ENCODE results near the gene CACNA1C.
A peak's percentile ranks its signal among the peaks of the same experiment; 100 is the strongest.

The CACNA1C gene

GRCh38 chr12:2553388-2554126 lies 500.8 kb downstream of the CACNA1C start:
- ATAC-seq (no peak), DNase-seq (no peak)

DNA sequence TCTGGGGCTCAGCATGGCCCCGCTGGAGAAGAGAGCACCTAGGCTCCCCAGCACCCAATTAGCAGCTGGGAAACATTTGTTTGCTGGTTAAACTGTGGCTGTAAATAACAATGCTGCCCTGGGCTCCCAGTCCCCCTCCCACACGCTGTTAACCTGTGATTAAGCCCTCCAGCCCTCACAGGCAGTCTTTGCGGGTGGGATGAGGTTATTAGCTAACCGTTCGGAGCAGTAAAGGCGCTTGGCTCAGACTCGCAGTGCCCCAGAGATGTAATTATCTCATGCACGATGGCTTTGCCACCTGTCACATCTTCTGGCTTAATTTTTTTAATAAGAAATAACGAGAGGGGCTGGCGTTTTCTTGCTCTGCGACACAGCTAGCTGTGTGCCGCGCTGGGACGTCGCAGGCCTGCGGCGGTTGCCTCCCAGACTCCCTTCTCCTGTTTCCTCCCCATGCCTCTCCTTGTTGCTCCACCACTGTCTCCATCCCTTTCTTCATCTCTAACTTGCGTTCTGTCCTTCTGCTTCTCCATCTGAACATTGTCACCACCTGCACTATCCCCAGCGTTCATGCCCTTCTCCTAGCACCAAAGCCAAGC lies 502.8 kb downstream of the CACNA1C start:
- ATAC-seq (no peak), DNase-seq (no peak)

- DNase-seq (no peak), ATAC-seq (no peak)
These were observed 504.8 kb downstream of the CACNA1C start for GRCh38 chr12:2557597-2557996.

- no peak for DNase-seq
- ATAC-seq, result no peak
These were observed 507.1 kb downstream of the CACNA1C start for GRCh38 chr12:2559931-2560330.

DNA sequence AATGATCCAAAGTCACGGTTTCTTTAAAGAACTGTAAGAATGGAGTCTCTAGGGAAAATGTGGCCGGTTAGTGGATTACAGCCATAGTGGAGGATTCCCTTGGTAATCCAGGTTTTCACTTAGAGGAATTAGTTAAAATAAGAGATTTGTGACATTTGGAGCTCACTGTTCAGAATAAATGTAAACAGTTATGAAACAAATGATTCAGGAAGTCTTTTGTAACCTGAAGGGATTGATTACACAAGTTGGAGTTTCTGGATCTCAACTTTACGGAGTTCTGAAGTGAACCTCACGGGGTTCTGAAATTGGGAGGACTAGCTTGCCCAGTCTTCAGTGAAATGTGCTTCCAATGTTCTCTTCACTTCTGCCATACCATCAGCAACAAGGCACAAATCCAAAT lies 507.6 kb downstream of the CACNA1C start:
- no peak for ATAC-seq
- DNase-seq, result no peak

DNA sequence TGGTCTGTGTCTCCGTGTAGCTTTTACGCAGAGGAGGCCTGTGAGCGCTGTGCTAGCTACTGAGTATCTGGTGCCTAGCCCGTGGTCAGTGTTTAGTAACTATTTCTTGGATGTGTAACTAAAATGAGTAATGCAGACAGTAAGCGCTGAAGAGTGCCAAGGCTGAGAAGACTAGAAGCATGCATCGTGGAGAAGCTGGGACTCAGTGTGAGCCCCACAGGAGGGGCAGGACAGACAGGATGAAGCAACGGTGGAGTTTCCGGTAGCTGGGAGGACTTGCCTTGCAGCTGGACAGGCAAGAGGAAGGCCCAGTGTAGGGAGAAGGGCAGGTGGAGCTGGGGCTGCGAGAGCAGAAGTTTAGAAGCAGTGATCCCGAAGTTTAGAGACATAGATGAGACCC lies 508.6 kb downstream of the CACNA1C start:
- ATAC-seq (no peak), DNase-seq (no peak)

- ATAC-seq (no peak), DNase-seq (no peak)
These were observed 509.6 kb downstream of the CACNA1C start for GRCh38 chr12:2562400-2562799.

DNA sequence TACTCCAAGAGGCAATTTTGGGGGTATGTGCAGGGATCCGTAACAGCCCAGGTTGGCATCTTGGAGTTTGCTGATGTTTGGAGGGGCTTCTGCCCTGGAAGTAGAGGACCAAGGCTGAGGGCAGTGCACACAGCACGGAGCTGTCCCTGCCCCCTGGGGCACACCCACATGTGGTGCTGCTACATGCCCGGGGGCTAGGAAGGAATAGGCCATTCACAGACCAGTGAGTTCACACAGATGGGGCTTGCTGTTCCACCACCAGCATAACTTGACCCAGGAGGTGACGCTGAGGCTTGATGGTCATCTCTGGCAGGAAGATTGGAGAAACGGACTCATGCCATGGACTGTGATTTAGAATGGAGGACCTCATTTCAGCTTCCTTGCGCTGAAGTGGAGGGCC lies 510.9 kb downstream of the CACNA1C start:
- DNase-seq, result no peak
- no peak for ATAC-seq

- no peak for ATAC-seq
- no peak for DNase-seq
These were observed 513.4 kb downstream of the CACNA1C start for GRCh38 chr12:2566161-2566560.

GRCh38 chr12:2567711-2568110 lies 514.9 kb downstream of the CACNA1C start:
- ATAC-seq, result no peak
- DNase-seq, result no peak

DNA sequence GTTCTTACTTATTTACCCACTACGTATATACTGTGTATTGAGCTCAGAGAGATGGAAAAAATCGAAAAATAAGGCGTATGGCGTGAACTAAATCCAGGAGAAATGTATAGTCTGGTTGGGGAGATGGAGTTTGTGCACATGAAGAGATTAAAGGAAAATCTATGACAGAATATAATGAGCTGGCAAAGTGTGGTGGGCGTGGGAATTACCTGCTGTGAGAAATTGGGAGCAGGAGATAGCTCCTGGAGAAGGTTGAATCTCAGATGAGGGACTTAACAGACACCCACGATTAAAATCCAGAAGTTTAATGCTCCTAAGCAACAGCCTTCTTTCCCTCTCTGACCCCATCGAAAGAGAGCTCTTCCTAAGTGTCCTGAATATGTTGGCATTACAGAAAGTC lies 517.8 kb downstream of the CACNA1C start:
- ATAC-seq (no peak), DNase-seq (no peak)

DNA sequence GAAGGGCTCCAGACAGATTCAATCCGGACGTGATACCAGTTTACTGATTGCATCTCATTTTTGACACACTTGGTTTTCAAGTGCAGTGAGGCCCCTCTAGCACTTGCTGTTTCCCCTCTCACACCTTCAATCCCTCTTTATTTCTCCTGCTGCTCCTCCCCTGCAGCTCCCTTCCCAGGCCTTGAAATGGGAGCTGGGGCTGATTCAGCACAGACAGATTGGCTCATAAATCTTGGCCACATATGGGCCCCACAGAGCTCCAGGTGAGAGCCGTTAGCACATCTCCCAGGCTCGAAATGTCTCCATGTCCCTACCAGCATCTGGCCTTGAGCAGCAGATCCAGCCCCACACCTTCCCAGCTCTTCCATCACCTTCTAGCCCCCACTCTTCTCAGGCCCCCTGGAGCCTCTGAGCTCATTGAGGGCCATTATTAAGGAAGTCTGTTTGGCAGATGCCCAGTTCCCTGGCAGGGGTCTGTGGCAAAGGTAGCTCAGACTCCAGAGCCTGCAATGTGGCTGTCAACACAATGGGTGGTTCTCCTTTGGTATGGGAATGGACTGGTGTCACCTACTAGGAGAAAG lies 521.7 kb downstream of the CACNA1C start:
- ATAC-seq, result no peak

GRCh38 chr12:2575245-2575644 lies 522.5 kb downstream of the CACNA1C start:
- DNase-seq (no peak), ATAC-seq (no peak)

More for the DNA sequence above, 521.7 kb downstream of the CACNA1C start:
- no peak for DNase-seq

DNA sequence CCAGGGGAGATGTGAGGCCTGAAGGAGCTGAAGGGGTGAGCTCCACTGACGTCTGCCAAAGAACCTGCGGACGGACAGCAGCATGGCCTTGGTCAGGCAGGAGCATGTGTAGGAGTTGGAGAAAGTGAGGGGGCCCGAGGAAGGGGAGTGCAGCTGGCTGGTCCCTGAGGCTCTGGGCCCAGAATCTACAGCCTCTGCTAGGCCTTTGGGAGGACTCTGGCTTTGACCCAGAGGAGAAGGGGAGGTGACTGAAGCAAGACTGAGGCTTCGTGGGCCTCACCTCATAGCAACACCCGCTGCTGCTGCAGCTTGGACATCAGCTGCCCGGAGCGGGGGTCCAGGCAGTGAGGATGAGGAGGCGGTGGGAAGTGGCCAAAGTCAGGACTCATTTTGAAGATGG lies 525.4 kb downstream of the CACNA1C start:
- ATAC-seq, result no peak
- DNase-seq, result no peak

- ATAC-seq (no peak), DNase-seq (no peak)
These were observed 526.0 kb downstream of the CACNA1C start for GRCh38 chr12:2578772-2579171.

GRCh38 chr12:2580821-2581220 lies 528.0 kb downstream of the CACNA1C start:
- DNase-seq (no peak), ATAC-seq (no peak)

- ATAC-seq, result no peak
These were observed 528.7 kb downstream of the CACNA1C start for GRCh38 chr12:2581293-2582045.

GRCh38 chr12:2582631-2583030 lies 529.8 kb downstream of the CACNA1C start:
- DNase-seq (no peak), ATAC-seq (no peak)

More at GRCh38 chr12:2581293-2582045, 528.7 kb downstream of the CACNA1C start:
- DNase-seq, result no peak

DNA sequence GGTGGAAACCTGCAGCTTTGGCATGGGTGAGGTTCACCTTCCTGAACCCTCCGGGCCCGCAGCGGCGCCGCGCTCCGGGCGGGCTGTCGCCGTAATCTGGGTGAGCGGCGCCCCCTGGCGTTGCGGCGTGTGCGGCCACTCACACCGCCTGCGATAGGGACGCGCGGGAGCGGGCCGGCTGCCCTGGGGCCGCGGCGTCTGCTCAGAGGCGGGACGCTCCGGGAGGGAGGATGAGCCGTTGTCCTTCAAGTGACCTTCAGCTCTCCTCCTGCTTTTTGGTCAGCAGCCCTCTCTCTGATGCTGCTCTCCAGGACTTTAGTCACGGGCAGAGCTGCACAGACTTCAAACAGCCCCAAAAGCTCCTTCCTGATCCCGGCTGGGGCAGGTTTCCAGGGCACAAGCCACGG lies 530.3 kb downstream of the CACNA1C start:
- ATAC-seq, result peak; percentile 80
- peak; percentile 75 for DNase-seq

DNA sequence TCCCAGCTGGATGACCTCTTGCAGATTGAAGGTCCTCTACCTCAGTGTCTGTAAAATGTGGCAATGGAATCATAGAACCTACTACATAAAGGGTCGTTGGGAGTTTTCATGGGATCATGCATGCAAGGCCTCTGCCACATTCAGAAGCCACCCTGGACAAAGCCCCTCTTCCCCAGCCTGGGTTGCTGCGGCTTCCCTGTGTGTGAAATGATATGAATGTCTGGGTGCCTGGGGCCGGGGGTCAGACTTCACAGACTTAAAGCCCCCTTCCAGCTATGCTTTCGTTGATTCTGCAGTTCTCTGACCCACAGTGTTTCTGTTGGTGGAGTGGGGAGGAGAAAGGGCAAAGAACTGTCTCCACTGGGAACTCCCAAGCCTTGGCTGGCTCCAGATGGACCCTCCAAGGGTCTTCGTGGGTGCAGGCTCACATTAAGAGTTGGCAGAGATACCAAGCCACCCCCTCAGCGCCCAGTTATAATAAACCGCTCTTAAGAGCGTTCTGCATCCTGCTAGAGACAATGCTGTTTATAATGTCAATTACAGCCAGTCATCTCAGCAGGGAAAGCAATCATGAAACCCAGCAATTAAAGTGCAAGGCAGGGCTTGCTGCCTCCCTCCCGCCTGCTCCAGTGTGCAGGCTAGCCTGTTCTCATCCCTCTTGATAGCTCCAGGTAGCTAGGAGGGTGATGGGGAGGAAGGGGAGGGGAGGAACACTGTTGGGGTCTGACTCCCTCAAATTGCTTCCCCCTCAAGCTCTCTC lies 531.0 kb downstream of the CACNA1C start:
- no peak for ATAC-seq
- DNase-seq, result no peak

DNA sequence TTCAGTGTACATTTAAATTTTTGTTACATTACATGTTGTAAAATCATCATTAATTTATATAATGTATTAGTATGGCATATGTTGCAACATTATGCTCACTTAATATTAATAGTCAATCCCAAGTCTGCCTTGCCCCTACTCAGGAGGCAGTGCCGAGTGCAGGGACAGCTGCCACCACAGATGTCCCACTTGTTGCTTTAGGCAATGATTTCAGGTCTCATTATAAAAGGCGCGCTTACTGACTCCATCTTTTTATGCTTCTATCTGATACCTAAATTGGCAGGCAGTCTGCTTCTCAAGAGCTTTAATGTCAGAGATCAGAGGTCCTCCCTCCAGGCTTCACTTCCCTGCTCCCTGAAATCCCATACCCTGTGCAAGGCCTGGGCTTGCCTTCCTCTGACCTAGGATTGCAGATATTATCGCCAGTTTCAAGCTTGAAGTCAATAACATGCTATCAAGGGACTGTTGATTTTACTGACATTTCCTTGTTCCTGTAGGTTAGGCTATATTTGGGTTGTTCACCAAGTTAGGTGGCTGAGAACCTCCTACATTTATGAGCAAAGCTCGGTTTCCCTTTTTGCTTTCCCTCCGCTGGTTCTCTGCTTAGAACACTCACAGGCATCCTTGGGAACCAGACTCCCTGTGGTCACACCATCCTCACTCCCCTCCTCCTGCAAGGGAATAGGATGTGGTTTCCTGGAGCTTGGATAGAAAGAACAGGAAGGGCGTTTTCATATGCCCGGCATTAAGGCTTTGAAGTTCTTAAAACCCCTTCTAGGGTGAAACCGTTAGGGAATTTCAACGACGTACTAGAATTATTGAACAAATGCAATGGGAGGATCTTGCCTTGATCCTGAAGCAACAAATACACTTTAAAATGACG lies 533.6 kb downstream of the CACNA1C start:
- ATAC-seq, result no peak
- no peak for DNase-seq

All from stimulated activated naive CD8-positive, alpha-beta T cell treated with anti-CD3 and anti-CD28 coated beads, Interleukin-15, Interleukin-2, amounts not matched to agents 100 U/mL and 50 U/mL, for 24 hours (primary cell).